ENCODE data around the gene GFPT1.

DNA sequence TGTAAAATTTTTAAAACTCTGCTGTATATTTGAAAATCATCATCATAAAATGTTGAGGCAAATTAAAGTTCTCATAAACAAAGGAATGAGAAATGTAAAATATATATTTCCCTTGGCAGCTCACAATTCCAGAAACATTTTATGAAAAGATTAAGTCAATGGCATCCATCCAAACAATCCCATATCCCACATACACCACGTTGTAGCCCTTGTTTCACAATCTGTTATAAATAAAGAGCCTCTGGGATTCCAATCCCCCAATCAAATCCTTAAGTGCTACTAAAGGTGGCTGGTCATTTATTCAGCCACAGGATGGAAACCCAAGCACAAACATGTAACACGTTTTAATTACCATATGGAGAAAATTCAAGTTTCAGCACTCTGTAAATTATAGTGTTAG lies 51.7 kb downstream of the GFPT1 start:
- no peak for TF ChIP-seq CTCF (IDR thresholded peaks at IDR 0.05)
- TF ChIP-seq POLR2A (IDR thresholded peaks at IDR 0.05) = no peak
